K562 (cell line): ENCODE measurements around the gene SRPK2. TPM values are rescaled to one million over a fixed set of nuclear protein-coding genes. Genes with fewer than 3 reads are reported as not detected.

Source experiments
- ARID1B ChIP-seq: fragments of 450-650 bp; IDR thresholded peaks from 2 replicates; pipeline ENCODE4 v1.6.1; 2016; ENCODE audit warnings: antibody characterized with exemption, mild to moderate bottlenecking, inconsistent platforms
- CEBPB ChIP-seq: fragments of 450-650 bp; IDR thresholded peaks from 2 replicates; pipeline ENCODE4 v1.6.1; 2016; ENCODE audit warnings: missing genetic modification characterization, missing compliant biosample characterization
- HDAC1 ChIP-seq, 2 experiments: fragments of 450-650 bp; IDR thresholded peaks; 2 replicates each; pipeline ENCODE4 v1.6.1; 2016 to 2017; ENCODE audit warnings: inconsistent platforms in 1 of 2, mild to moderate bottlenecking in 1 of 2, moderate library complexity in 1 of 2
- KDM1A ChIP-seq, 2 experiments: fragments of 450-650 bp; IDR thresholded peaks; 2 replicates each; pipeline ENCODE4 v1.6.1; 2016; ENCODE audit warnings: mild to moderate bottlenecking in 2 of 2
- SNIP1 ChIP-seq: fragments of 450-650 bp; IDR thresholded peaks from 2 replicates; pipeline ENCODE4 v1.7.1; 2017; ENCODE audit warnings: low read depth, mild to moderate bottlenecking
- THRAP3 ChIP-seq: fragments of 450-650 bp; IDR thresholded peaks from 2 replicates; pipeline ENCODE4 v1.6.1; 2016; ENCODE audit warnings: mild to moderate bottlenecking, inconsistent platforms, borderline replicate concordance
- TRIM25 ChIP-seq: fragments of 450-650 bp; IDR thresholded peaks from 2 replicates; pipeline ENCODE4 v1.7.0; 2016; ENCODE audit warnings: borderline replicate concordance
- ZBTB40 ChIP-seq, 2 experiments: fragments of 450-650 bp in 1 of 2; sonication (generic) in 1 of 2; formaldehyde crosslinking in 1 of 2; IDR thresholded peaks; 2 replicates each; pipeline versions ENCODE4 v1.7.1 to v1.9.0; 2016 to 2022; ENCODE audit warnings: inconsistent platforms in 1 of 2, mild to moderate bottlenecking in 1 of 2, missing genetic modification reagents in 1 of 2
- ZNF253 ChIP-seq: fragments of 250-450 bp; sonication (Bioruptor Pico); conservative IDR thresholded peaks from 2 replicates; pipeline ENCODE4 v1.6.1; 2021; ENCODE audit warnings: mild to moderate bottlenecking
- ZNF507 ChIP-seq: conservative IDR thresholded peaks from 2 replicates; pipeline ENCODE4 v1.6.1; 2017; ENCODE audit warnings: missing genetic modification characterization, missing compliant biosample characterization
- polyA plus RNA-seq, 8 experiments: library from polyadenylated mRNA; depleted of rRNA in 4 of 8; stranded (reverse) in 5 of 8; unstranded in 3 of 8; fragments of >200 nt; fragmentation: Nextera tagmentation in 2 of 8; fragmentation: Illumina TruSeq in 1 of 8; extraction: Ambion mirVana in 2 of 8; extraction: Trizol in 1 of 8; gene quantifications; 2 replicates each; pipeline versions ENCODE4 v1.2.1 to v1.2.3, GENCODE V29; 2011 to 2014; ENCODE audit warnings: inconsistent platforms in 1 of 8, missing spikeins in 1 of 8
- total RNA-seq, 7 experiments: library from RNA; depleted of rRNA in 6 of 7; stranded (reverse); fragments of >200 nt in 6 of 7; fragmentation: Illumina TruSeq in 2 of 7; extraction: Trizol in 2 of 7; gene quantifications; 2 replicates each; pipeline versions ENCODE4 v1.2.1 to v1.2.3, GENCODE V29; 2011 to 2021; ENCODE audit warnings: low replicate concordance in 1 of 7
- TF ChIP-seq, protein P1 (sequence below): fragments of 450-650 bp; IDR thresholded peaks from 2 replicates; pipeline ENCODE4 v1.6.1; 2018; ENCODE audit not compliant: partially characterized antibody

SRPK2 gene
- total and polyA plus RNA-seq, 9 of the 15 experiments (the other 6 are each of a cell fraction or from before 2014, with no cell fraction given), result 21.5 to 44.7 (median 33.3) TPM

DNA sequence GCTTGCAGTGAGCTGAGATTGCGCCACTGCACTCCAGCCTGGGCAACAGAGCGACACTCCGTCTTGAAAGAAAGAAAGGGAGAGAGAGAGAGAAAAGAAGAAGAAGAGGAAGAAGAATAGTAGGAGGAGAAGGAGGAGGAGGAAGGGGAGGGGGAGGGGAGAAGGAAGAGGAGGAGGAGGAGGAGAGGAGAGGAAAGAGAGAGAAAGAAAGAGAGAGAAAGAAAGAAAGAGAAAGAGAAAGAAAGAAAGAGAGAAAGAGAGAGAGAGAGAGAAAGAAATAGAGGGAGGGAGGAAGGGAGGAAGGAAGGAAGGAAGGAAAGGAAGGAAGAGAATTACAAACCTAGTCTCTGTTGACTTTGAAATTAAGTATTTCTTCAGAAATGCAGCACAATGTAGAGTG, 7.8 kb upstream of the SRPK2 start (continued):
- peak; percentile 49 for TF ChIP-seq CEBPB
- TF ChIP-seq, protein P1, sequence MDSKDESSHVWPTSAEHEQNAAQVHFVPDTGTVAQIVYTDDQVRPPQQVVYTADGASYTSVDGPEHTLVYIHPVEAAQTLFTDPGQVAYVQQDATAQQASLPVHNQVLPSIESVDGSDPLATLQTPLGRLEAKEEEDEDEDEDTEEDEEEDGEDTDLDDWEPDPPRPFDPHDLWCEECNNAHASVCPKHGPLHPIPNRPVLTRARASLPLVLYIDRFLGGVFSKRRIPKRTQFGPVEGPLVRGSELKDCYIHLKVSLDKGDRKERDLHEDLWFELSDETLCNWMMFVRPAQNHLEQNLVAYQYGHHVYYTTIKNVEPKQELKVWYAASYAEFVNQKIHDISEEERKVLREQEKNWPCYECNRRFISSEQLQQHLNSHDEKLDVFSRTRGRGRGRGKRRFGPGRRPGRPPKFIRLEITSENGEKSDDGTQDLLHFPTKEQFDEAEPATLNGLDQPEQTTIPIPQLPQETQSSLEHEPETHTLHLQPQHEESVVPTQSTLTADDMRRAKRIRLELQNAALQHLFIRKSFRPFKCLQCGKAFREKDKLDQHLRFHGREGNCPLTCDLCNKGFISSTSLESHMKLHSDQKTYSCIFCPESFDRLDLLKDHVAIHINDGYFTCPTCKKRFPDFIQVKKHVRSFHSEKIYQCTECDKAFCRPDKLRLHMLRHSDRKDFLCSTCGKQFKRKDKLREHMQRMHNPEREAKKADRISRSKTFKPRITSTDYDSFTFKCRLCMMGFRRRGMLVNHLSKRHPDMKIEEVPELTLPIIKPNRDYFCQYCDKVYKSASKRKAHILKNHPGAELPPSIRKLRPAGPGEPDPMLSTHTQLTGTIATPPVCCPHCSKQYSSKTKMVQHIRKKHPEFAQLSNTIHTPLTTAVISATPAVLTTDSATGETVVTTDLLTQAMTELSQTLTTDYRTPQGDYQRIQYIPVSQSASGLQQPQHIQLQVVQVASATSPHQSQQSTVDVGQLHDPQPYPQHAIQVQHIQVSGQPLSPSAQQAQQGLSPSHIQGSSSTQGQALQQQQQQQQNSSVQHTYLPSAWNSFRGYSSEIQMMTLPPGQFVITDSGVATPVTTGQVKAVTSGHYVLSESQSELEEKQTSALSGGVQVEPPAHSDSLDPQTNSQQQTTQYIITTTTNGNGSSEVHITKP, result no peak
- peak in 1 of 2 experiments; percentile 64; a peak in 2 of 4 replicates for TF ChIP-seq HDAC1 (IDR thresholded peaks at IDR 0.05)
- peak; percentile 28 to 41; a peak in 1 of 4 replicates for TF ChIP-seq KDM1A (IDR thresholded peaks at IDR 0.05)
- TF ChIP-seq THRAP3, result peak; percentile 87; the same call in 1 of the 2 replicates
- no peak for TF ChIP-seq ZNF507 (tag)
- peak; percentile 22; the same call in 1 of the 2 replicates for TF ChIP-seq ZBTB40 (IDR thresholded peaks at IDR 0.05)
- no peak for TF ChIP-seq ZBTB40 (CRISPR knock-in tag; IDR thresholded peaks at IDR 0.05)
- TF ChIP-seq TRIM25, result 0 out of 2 replicates have a peak, but pooled peaks have one; percentile 69
- no peak for TF ChIP-seq ZNF253 (CRISPR knock-in tag)
- 0 out of 2 replicates have a peak, but pooled peaks have one; percentile 14 for TF ChIP-seq ARID1B
- TF ChIP-seq SNIP1, result peak; percentile 19; the same call in 1 of the 2 replicates
